GM04503 (cell line): ENCODE data around the gene TGFBR1.
A peak's percentile ranks its signal among the peaks of the same experiment; 100 is the strongest.

Experiments
- DNase-seq: peaks from one replicate; pipeline ENCODE4 v3.0.0-alpha.2; 2012; ENCODE audit warnings: low read depth

Gene TGFBR1

GRCh38 chr9:99171225-99172123, 66.6 kb downstream of the TGFBR1 start:
- no peak for DNase-seq

GRCh38 chr9:99172124-99173091, 67.5 kb downstream of the TGFBR1 start:
- no peak for DNase-seq

- DNase-seq: no peak
Observed at GRCh38 chr9:99173570-99174504, 68.9 kb downstream of the TGFBR1 start.

GRCh38 chr9:99176527-99177013, 71.7 kb downstream of the TGFBR1 start:
- DNase-seq: no peak

- DNase-seq: no peak
Observed at GRCh38 chr9:99177576-99178366, 72.9 kb downstream of the TGFBR1 start.

- no peak for DNase-seq
Observed at GRCh38 chr9:99178912-99179872, 74.3 kb downstream of the TGFBR1 start.

GRCh38 chr9:99180199-99180598, 75.3 kb downstream of the TGFBR1 start:
- no peak for DNase-seq

- no peak for DNase-seq
Observed at GRCh38 chr9:99180662-99181061, 75.7 kb downstream of the TGFBR1 start.

GRCh38 chr9:99181206-99181605, 76.3 kb downstream of the TGFBR1 start:
- DNase-seq: no peak

- DNase-seq: no peak
Observed at GRCh38 chr9:99181621-99182020, 76.7 kb downstream of the TGFBR1 start.

GRCh38 chr9:99182356-99182755, 77.4 kb downstream of the TGFBR1 start:
- no peak for DNase-seq

GRCh38 chr9:99183616-99184015, 78.7 kb downstream of the TGFBR1 start:
- DNase-seq: no peak

GRCh38 chr9:99184110-99184474, 79.2 kb downstream of the TGFBR1 start:
- DNase-seq: no peak

- peak; percentile 57 for DNase-seq
Observed at GRCh38 chr9:99184475-99185347, 79.8 kb downstream of the TGFBR1 start.

GRCh38 chr9:99185348-99185632, 80.4 kb downstream of the TGFBR1 start:
- DNase-seq: no peak

GRCh38 chr9:99185934-99186333, 81.0 kb downstream of the TGFBR1 start:
- DNase-seq: no peak

GRCh38 chr9:99187311-99187710, 82.4 kb downstream of the TGFBR1 start:
- no peak for DNase-seq

GRCh38 chr9:99189186-99189585, 84.3 kb downstream of the TGFBR1 start:
- DNase-seq: no peak
